ENCODE data around the gene NCAN.

The NCAN gene

DNA sequence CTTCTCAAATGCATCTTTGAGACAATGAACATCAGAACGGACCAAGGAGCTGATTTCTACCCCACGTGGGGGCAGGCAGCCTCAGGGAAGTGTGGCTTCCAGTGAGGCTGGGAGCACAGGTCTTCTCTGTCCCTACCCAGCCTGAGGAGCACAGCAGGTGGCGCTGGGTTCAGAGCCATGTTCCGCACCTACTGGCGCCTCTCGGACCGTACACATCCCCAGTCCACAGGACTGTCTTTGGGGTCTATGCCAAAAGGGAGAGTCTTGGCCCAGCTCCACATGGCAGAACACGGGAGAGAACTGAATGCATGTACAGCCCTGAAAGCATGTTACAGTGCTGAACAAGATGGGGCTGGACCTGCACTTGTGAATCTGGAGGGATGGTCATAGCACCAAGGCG is 86.0 kb downstream of the NCAN start:
- H3K4me3 ChIP-seq (ENCODE audit: low read depth, low read length), result no peak overlapping the region
- H3K9ac ChIP-seq (ENCODE audit: low read depth, low read length), result no peak overlapping the region
- H3K27ac ChIP-seq (ENCODE audit: low read depth, low read length), result no peak overlapping the region
- H3K9me3 ChIP-seq (ENCODE audit: control insufficient read depth, insufficient read depth, low read length), result no peaks in the 10 kb centered on the region
- H3K27me3 ChIP-seq (ENCODE audit: control insufficient read depth, insufficient read depth, low read length), result no peaks in the 10 kb centered on the region
- H3K4me1 ChIP-seq (ENCODE audit: control insufficient read depth, insufficient read depth, low read length), result no peaks in the 10 kb centered on the region
- peaks cover 59% of the 10 kb centered on the region for H3K36me3 ChIP-seq (ENCODE audit: control insufficient read depth, insufficient read depth, low read length)

DNA sequence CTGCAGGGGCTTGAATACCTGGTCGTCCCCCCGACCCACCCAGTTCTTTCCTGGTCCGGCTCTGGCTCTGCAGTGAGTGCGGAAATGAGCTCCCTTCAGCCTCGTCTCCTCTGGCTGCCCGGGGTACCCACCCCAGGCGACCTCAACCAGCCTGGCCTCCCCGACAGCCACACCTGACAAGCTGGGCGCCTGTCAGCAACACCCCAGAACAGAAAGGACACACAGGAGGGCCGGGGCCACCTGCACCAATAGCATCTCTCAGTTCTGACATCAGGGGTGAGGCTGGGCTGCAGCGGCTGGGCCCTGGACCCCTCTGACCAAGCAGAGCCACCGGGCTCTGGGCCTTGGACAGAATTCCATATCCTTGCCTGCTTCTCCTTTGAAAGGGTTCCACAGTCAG is 88.9 kb downstream of the NCAN start:
- Histone ChIP-seq H3K4me3 (ENCODE audit: low read depth, low read length) (no peak overlapping the region), H3K4me1 (ENCODE audit: control insufficient read depth, insufficient read depth, low read length) (no peaks in the 10 kb centered on the region), H3K9ac (ENCODE audit: low read depth, low read length) (no peak overlapping the region), H3K27ac (ENCODE audit: low read depth, low read length) (no peak overlapping the region), H3K36me3 (ENCODE audit: control insufficient read depth, insufficient read depth, low read length) (peaks cover 70% of the 10 kb centered on the region), H3K27me3 (ENCODE audit: control insufficient read depth, insufficient read depth, low read length) (no peaks in the 10 kb centered on the region), H3K9me3 (ENCODE audit: control insufficient read depth, insufficient read depth, low read length) (no peaks in the 10 kb centered on the region)

Data from HUES48 (cell line).